Fibroblast of the aortic adventitia (primary cell): ENCODE data around the gene HSD3B1. TPM values are rescaled to one million over a fixed set of nuclear protein-coding genes. Genes with fewer than 3 reads are reported as not detected.
"Not testable (repeated sequence)": the region's sequence is repeated elsewhere in the genome, so short reads cannot be mapped to it uniquely, and the experiment has no call there.

ENCODE experiments used
- DNase-seq: peaks from one replicate; pipeline ENCODE4 v3.0.0-alpha.2; 2010; ENCODE audit warnings: low read depth
- H3K4me3 ChIP-seq: 2 replicates; pipeline ENCODE4 v1.5.1; 2011; ENCODE audit warnings: low read depth, mild to moderate bottlenecking, control low read depth, low read length, moderate library complexity
- CTCF ChIP-seq: IDR thresholded peaks from 2 replicates; pipeline ENCODE4 v1.5.1; 2011; ENCODE audit warnings: mild to moderate bottlenecking, low read length, control low read depth, inconsistent platforms; ENCODE audit not compliant: insufficient read depth
- total RNA-seq: library from RNA; depleted of rRNA; stranded (reverse); fragments of >200 nt; gene quantifications from 2 replicates; pipeline ENCODE4 v1.2.3, GENCODE V29; 2012; ENCODE audit warnings: low replicate concordance

The HSD3B1 gene
- total RNA-seq, 1 donor = not detected

DNA sequence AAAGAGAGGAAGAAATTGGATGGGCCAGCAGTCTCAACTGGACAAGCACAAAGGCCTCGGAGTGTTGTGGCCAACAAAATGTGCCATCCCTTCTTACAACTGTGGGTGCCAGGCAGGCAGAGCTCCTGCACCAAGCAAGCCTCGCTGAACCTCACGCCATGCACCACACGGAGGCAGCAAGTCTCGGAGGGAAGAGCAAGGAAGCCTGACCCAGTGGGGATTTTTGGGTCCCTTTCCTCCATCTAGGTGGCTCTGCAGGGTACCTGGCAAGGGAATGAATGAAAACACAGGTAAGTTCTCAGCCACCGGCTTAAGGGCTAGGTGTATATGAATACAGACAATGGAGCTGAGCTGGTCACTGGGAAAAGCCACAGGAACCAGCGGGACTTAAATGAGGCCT, 40.8 kb downstream of the HSD3B1 start:
- DNase-seq = no peak
- TF ChIP-seq CTCF = no peak

GRCh38 chr1:119549719-119550132, 42.7 kb downstream of the HSD3B1 start:
- peak; percentile 73 for DNase-seq
- peak; percentile 63 for TF ChIP-seq CTCF
- H3K4me3 ChIP-seq = no peak overlapping the region

More for the DNA sequence above, 40.8 kb downstream of the HSD3B1 start:
- H3K4me3 ChIP-seq = no peak overlapping the region

GRCh38 chr1:119550381-119550780, 43.4 kb downstream of the HSD3B1 start:
- DNase-seq = peak; percentile 29
- TF ChIP-seq CTCF = no peak
- no peak overlapping the region for H3K4me3 ChIP-seq

- H3K4me3 ChIP-seq = no peak overlapping the region
- no peak for DNase-seq
- no peak for TF ChIP-seq CTCF
Observed at GRCh38 chr1:119551218-119551617, 44.2 kb downstream of the HSD3B1 start.

- DNase-seq, H3K4me3 ChIP-seq: not testable (repeated sequence)
Observed at GRCh38 chr1:119552656-119553055, 45.6 kb downstream of the HSD3B1 start.

DNA sequence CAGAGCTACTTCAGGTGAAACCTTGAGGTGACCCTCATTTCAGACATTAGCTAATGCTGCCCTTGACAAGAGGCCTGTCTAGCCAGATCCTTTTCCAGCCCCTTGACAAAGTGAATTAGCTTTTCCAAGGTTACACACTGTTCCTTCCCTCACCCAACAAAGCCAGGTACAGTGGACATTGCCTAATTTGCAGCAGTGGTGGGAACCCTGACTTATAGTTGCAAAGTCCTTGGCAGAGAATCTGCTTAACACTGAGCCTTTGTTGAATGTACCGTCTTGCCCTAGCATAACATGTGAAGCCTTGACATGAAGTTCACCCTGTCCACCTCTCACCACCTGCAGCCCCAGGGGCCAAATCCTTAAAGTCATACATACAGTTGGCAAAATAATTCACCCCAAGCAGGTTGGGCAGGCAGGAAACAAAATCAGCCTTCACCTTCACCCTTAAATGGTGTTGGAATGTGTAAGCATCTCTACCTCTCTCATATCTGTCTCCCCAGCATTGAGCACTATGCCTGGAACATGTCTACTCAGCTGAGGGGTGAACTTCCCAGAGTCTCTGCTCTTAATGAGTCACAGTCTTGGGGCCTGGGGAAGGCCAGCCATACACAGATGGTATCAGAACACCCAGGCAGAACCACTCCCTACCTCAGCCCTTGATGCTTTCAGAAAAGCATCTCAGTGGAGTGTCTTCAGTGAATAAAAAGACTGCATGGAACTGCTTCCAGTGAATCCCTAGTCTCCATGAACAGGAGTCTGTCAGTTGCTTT, 46.5 kb downstream of the HSD3B1 start:
- DNase-seq = not testable (repeated sequence)

DNA sequence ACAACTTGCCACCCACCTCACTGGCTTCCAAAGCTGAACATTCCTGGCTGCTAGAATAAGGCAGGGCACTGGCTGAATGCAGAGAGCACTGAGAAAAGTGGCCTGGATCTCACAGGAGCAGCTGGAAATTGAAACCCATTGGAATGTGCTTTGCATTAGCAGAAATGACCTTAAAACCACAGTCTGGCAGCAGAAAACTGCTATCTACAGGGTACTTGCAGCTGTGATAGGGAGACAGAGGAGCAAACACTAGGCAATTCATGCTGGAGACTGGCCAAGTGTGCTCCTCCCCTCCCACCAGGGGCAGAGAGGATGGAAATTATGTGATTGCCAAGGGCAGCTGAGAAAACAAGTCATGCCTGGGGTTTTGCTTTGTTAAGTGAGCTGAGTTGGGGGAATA, 47.2 kb downstream of the HSD3B1 start:
- DNase-seq = peak; percentile 88
- no peak overlapping the region for H3K4me3 ChIP-seq
- TF ChIP-seq CTCF = no peak

More for the DNA sequence above, 46.5 kb downstream of the HSD3B1 start:
- not testable (repeated sequence) for H3K4me3 ChIP-seq

DNA sequence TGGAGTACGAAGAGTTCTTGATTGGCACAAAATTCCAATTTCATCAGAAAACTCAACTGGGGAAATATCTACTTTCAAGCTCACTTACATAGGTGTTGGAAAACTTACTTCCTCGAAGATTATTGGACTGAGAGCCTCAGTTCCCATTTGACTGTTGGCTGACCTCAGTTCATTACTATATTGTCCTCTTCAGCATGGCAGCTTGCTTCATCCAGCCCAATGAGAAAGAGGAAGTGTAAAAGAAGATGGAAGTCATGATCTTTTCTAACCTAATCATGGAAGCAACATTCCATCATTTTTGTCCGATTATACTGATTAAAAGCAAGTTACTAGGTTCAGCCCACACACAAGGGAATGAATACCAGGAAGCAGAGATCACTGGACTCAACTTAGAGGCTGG, 49.4 kb downstream of the HSD3B1 start:
- DNase-seq = no peak
- TF ChIP-seq CTCF = no peak
- no peak overlapping the region for H3K4me3 ChIP-seq

DNA sequence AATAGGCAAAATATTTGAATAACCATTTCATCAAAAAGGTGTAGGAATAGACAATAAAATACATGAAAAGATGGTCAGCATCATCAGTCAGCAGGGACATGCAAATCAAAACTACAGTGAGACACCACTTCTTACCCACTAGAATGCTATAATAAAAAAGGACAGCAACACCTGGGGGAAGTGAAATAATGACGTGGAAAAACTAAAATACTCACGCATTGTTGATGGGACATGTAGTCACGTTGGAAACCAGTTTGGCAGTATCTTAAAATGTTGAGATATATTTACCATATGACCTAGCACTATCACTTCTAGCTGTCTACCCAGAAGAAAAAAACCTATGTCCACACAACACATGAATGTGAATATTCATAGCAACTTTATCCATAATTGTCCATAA, 53.4 kb downstream of the HSD3B1 start:
- DNase-seq, H3K4me3 ChIP-seq: not testable (repeated sequence)
